SK-N-SH (cell line): ENCODE data around the gene ATP6V0C. TPM values are rescaled to one million over a fixed set of nuclear protein-coding genes. Genes with fewer than 3 reads are reported as not detected.
A peak's percentile ranks its signal among the peaks of the same experiment; 100 is the strongest.
"Not testable (repeated sequence)": the region's sequence is repeated elsewhere in the genome, so short reads cannot be mapped to it uniquely, and the experiment has no call there.

Experiments
- CTCF ChIA-PET: fragments of 300-600, 350-600 bp; formaldehyde crosslinking; extraction: SDS; loops from one replicate; lab custom pipeline; 2021; lab: Yijun Ruan, JAX
- POLR2A ChIA-PET: fragments of 350-600 bp; sonication (Branson Sonifier 250); formaldehyde crosslinking; extraction: SDS; loops from one replicate; lab custom pipeline; 2020; ENCODE audit warnings: antibody characterized with exemption, inconsistent platforms; lab: Yijun Ruan, JAX
- DNase-seq: peaks from one replicate; pipeline ENCODE4 v3.0.0; 2012
- H2AFZ ChIP-seq: fragments of 200-600 bp; sonication (generic); 2 replicates; pipeline ENCODE4 v1.8.1; 2016; ENCODE audit warnings: antibody characterized with exemption, mild to moderate bottlenecking, low read depth
- H3F3A ChIP-seq: fragments of 200-600 bp; sonication (generic); replicated peaks from 2 replicates; pipeline ENCODE3; 2016; ENCODE audit warnings: antibody characterized with exemption, mild to moderate bottlenecking; ENCODE audit not compliant: insufficient read depth
- H3K27ac ChIP-seq, 2 experiments: fragments of 200-500 bp in 1 of 2; fragments of 200-600 bp in 1 of 2; sonication (Bioruptor generic) in 1 of 2; sonication (generic), shearing (Covaris generic) in 1 of 2; 2 replicates each; pipeline versions ENCODE4 v1.5.1 to v1.6.1; 2014 to 2016; ENCODE audit warnings: low read depth in 2 of 2, inconsistent platforms in 1 of 2, low read length in 1 of 2, mild to moderate bottlenecking in 1 of 2, mixed read lengths in 1 of 2
- H3K27me3 ChIP-seq: fragments of 200-600 bp; sonication (generic), shearing (Covaris generic); 2 replicates; pipeline ENCODE4 v1.6.1; 2016; ENCODE audit warnings: mixed run types; ENCODE audit not compliant: insufficient read depth
- H3K36me3 ChIP-seq, 2 experiments: fragments of 200-500 bp in 1 of 2; fragments of 200-600 bp in 1 of 2; sonication (Bioruptor generic) in 1 of 2; sonication (generic) in 1 of 2; replicated peaks in 1 of 2; 2 replicates each; pipeline versions ENCODE3 to v1.5.1; 2014 to 2016; ENCODE audit warnings: low read length in 1 of 2, mild to moderate bottlenecking in 1 of 2; ENCODE audit not compliant: insufficient read depth in 2 of 2, control insufficient read depth in 1 of 2
- H3K4me1 ChIP-seq, 2 experiments: fragments of 200-500 bp in 1 of 2; fragments of 200-600 bp in 1 of 2; sonication (Bioruptor generic) in 1 of 2; sonication (generic), shearing (Covaris generic) in 1 of 2; 2 replicates each; pipeline versions ENCODE4 v1.5.1 to v1.6.1; 2014 to 2016; ENCODE audit warnings: low read depth in 1 of 2, low read length in 1 of 2, mixed run types in 1 of 2; ENCODE audit not compliant: insufficient read depth in 2 of 2, control insufficient read depth in 1 of 2
- H3K4me2 ChIP-seq: fragments of 200-600 bp; sonication (generic), shearing (Covaris generic); 2 replicates; pipeline ENCODE4 v1.6.1; 2017; ENCODE audit warnings: mixed run types
- H3K4me3 ChIP-seq, 2 experiments: fragments of 200-500 bp in 1 of 2; fragments of 200-600 bp in 1 of 2; sonication (Bioruptor generic) in 1 of 2; sonication (generic), shearing (Covaris generic) in 1 of 2; 2 replicates each; pipeline versions ENCODE4 v1.5.1 to v1.8.1; 2014 to 2016; ENCODE audit warnings: low read depth in 2 of 2, inconsistent platforms in 1 of 2, low read length in 1 of 2, mild to moderate bottlenecking in 1 of 2, mixed read lengths in 1 of 2, moderate library complexity in 1 of 2
- H3K79me2 ChIP-seq: fragments of 200-600 bp; sonication (generic); 2 replicates; pipeline ENCODE4 v1.8.1; 2017; ENCODE audit warnings: mild to moderate bottlenecking; ENCODE audit not compliant: insufficient read depth
- H3K9ac ChIP-seq: fragments of 200-600 bp; sonication (generic); 2 replicates; pipeline ENCODE4 v1.6.1; 2017; ENCODE audit warnings: mixed run types
- H3K9me2 ChIP-seq: fragments of 200-600 bp; sonication (generic); 2 replicates; pipeline ENCODE4 v1.6.1; 2017; ENCODE audit warnings: mixed run types
- H3K9me3 ChIP-seq: fragments of 200-600 bp; sonication (generic); 2 replicates; pipeline ENCODE4 v1.6.1; 2017; ENCODE audit warnings: mixed run types, mild to moderate bottlenecking, moderate library complexity
- H4K20me1 ChIP-seq: fragments of 200-600 bp; sonication (generic); 2 replicates; pipeline ENCODE4 v1.6.1; 2017; ENCODE audit warnings: mild to moderate bottlenecking, mixed run types; ENCODE audit not compliant: insufficient read depth
- CHD2 ChIP-seq: fragments of 150-350 bp; IDR thresholded peaks from 2 replicates; pipeline ENCODE4 v1.6.1; 2018; ENCODE audit warnings: low read length; ENCODE audit not compliant: partially characterized antibody
- ELF1 ChIP-seq: IDR thresholded peaks from 2 replicates; pipeline ENCODE4 v1.4.0; 2012
- EZH2phosphoT487 ChIP-seq: fragments of 200-600 bp; sonication (generic); IDR thresholded peaks from 2 replicates; pipeline ENCODE4 v1.6.1; 2017; ENCODE audit warnings: low read depth, mixed run types, mild to moderate bottlenecking, antibody characterized with exemption, moderate library complexity, borderline replicate concordance
- FOSL2 ChIP-seq: IDR thresholded peaks from 2 replicates; pipeline ENCODE4 v1.4.0; 2012; ENCODE audit warnings: low read depth, mild to moderate bottlenecking, moderate library complexity, borderline replicate concordance
- GABPA ChIP-seq: IDR thresholded peaks from 2 replicates; pipeline ENCODE4 v1.4.0; 2012; ENCODE audit warnings: low read depth, mild to moderate bottlenecking
- GATA2 ChIP-seq: sonication (generic); formaldehyde crosslinking; IDR thresholded peaks from 2 replicates; pipeline ENCODE4 v1.5.0; 2020; ENCODE audit warnings: mild to moderate bottlenecking, missing genetic modification reagents
- JUND ChIP-seq: IDR thresholded peaks from 2 replicates; pipeline ENCODE4 v1.4.0; 2012
- MXI1 ChIP-seq: IDR thresholded peaks from 2 replicates; pipeline ENCODE4 v1.6.1; 2012; ENCODE audit warnings: mild to moderate bottlenecking, low read depth, low read length, improper control_type of control experiment
- NFIC ChIP-seq: IDR thresholded peaks from 2 replicates; pipeline ENCODE4 v1.4.0; 2012; ENCODE audit warnings: borderline replicate concordance
- POLR2AphosphoS5 ChIP-seq: IDR thresholded peaks from 2 replicates; pipeline ENCODE4 v1.6.1; 2012; ENCODE audit warnings: low read depth, low read length
- RAD21 ChIP-seq: IDR thresholded peaks from 2 replicates; pipeline ENCODE4 v1.6.1; 2012; ENCODE audit warnings: mild to moderate bottlenecking, low read length
- RCOR1 ChIP-seq: fragments of 150-350 bp; IDR thresholded peaks from 2 replicates; pipeline ENCODE4 v1.6.1; 2017; ENCODE audit warnings: antibody characterized with exemption, low read length
- RFX5 ChIP-seq: IDR thresholded peaks from 2 replicates; pipeline ENCODE4 v1.6.1; 2012; ENCODE audit warnings: mild to moderate bottlenecking, improper control_type of control experiment, low read length
- SMC3 ChIP-seq: IDR thresholded peaks from 2 replicates; pipeline ENCODE4 v1.6.1; 2012; ENCODE audit warnings: low read depth, low read length, improper control_type of control experiment
- TAF1 ChIP-seq: IDR thresholded peaks from 2 replicates; pipeline ENCODE4 v1.6.1; 2012; ENCODE audit warnings: low read depth, mild to moderate bottlenecking, low read length, moderate library complexity, borderline replicate concordance
- TCF12 ChIP-seq: IDR thresholded peaks from 2 replicates; pipeline ENCODE4 v1.4.0; 2012
- YY1 ChIP-seq: IDR thresholded peaks from 2 replicates; pipeline ENCODE4 v1.4.0; 2012; ENCODE audit warnings: low read depth, mild to moderate bottlenecking
- WGBS: methylation state at CpG from one replicate; pipeline ENCODE4 v1.1.6; 2017; ENCODE audit warnings: low lambda C conversion rate; 5-methylcytosine and 5-hydroxymethylcytosine counted together
- polyA plus RNA-seq, 3 experiments: library from polyadenylated mRNA; depleted of rRNA; stranded (reverse); fragments of >200 nt; gene quantifications; 2 replicates each; pipeline ENCODE4 v1.2.3, GENCODE V29; 2012
- TF ChIP-seq, protein P1 (sequence below): IDR thresholded peaks from 2 replicates; pipeline ENCODE4 v1.6.1; 2012; ENCODE audit warnings: mild to moderate bottlenecking, low read depth, low read length, moderate library complexity
- TF ChIP-seq, protein P2 (sequence below): IDR thresholded peaks from 2 replicates; pipeline ENCODE4; 2012
- TF ChIP-seq, protein P3 (sequence below): fragments of 150-350 bp; IDR thresholded peaks from 2 replicates; pipeline ENCODE4 v1.6.1; 2017; ENCODE audit warnings: antibody characterized with exemption, low read length, low read depth, borderline replicate concordance

Gene ATP6V0C
- polyA plus RNA-seq, 1 of the 3 experiments (the other 2 are of a cell fraction) = 80.1 TPM

DNA sequence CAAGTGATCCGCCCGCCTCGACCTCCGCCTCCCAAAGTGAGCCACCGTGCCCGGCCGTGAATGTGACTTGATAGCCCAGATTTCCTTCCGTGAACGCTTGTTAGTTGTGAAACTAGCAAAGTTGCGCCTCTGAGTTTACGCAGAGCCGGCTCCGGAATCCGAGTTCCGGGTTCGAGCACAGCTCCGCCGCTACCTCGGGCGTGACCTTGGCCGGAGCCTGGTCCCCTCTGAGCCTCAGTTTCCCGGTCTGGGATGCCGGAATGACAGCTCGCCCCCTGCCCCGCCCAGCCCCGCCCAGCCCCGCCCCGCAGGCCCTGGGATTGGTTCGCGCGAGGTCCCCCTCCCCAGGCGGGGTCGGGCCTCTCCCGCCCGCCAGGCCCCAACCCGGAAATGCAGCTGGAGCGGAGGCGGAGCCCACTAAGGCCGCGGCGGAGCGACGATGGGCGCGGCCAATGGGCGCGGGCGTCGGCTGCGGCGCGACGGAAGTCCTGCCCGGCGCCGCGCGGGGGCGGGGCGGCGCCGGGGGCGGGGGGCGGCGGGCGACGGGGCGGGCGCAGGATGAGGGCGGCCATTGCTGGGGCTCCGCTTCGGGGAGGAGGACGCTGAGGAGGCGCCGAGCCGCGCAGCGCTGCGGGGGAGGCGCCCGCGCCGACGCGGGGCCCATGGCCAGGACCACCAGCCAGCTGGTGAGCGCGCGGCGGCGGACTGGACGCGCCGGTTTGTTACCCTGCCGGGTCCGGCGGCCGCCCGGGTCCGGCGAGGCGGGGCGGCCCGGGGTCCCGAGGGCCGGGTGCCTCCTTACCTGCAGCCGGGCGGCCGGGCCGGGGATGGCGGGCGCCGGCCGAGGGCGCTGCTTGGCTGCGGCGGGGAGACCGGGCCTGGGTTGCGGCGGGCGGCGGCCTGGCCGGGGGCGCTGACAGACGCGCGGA, 24.0 kb downstream of the ATP6V0C start, which contains the start of gene PDPK1:
Gene PDPK1, plus strand, starts transcription at position 571 of the 929 bp plus-strand sequence. Its CDS starts 92 bp downstream, at position 663.
- Histone ChIP-seq H3K36me3 (no peaks in the 10 kb centered on the region), H3K79me2 (peaks cover 41% of the 10 kb centered on the region), H2AFZ (peak within 1 kb of the TSS; percentile 78), H3K9ac (peak within 1 kb of the TSS; percentile 54; the same call in 1 of the 2 replicates), H3K4me3 (peak within 1 kb of the TSS; percentile 71 to 74), H3K4me2 (peak within 1 kb of the TSS; percentile 86), H3K9me2 (no peaks in the 10 kb centered on the region), H3F3A (peaks cover 16% of the 10 kb centered on the region), H4K20me1 (peaks cover 34% of the 10 kb centered on the region), H3K4me1 (peaks cover 0 to 4% of the 10 kb centered on the region in 2 experiments; a peak in 1 of 4 replicates), H3K9me3 (no peaks in the 10 kb centered on the region), H3K27me3 (no peaks in the 10 kb centered on the region), H3K27ac (peak within 1 kb of the TSS; percentile 38 to 62; a peak in 3 of 4 replicates)
- CTCF ChIA-PET = interaction anchor here (0.7 to 1.1 kb wide), 2 partner anchors 37 to 1453 kb away, joined by 3 read pairs; no protein-coding TSS in a partner anchor
- under 1% methylated on average over 40 of the region's 126 CpGs for WGBS
- POLR2A ChIA-PET = interaction anchor here (1.3 kb wide), 1 partner anchor 23 kb away, joined by 3 read pairs; no protein-coding TSS in a partner anchor
- peak; percentile 97 for DNase-seq
- TF ChIP-seq, protein P1, sequence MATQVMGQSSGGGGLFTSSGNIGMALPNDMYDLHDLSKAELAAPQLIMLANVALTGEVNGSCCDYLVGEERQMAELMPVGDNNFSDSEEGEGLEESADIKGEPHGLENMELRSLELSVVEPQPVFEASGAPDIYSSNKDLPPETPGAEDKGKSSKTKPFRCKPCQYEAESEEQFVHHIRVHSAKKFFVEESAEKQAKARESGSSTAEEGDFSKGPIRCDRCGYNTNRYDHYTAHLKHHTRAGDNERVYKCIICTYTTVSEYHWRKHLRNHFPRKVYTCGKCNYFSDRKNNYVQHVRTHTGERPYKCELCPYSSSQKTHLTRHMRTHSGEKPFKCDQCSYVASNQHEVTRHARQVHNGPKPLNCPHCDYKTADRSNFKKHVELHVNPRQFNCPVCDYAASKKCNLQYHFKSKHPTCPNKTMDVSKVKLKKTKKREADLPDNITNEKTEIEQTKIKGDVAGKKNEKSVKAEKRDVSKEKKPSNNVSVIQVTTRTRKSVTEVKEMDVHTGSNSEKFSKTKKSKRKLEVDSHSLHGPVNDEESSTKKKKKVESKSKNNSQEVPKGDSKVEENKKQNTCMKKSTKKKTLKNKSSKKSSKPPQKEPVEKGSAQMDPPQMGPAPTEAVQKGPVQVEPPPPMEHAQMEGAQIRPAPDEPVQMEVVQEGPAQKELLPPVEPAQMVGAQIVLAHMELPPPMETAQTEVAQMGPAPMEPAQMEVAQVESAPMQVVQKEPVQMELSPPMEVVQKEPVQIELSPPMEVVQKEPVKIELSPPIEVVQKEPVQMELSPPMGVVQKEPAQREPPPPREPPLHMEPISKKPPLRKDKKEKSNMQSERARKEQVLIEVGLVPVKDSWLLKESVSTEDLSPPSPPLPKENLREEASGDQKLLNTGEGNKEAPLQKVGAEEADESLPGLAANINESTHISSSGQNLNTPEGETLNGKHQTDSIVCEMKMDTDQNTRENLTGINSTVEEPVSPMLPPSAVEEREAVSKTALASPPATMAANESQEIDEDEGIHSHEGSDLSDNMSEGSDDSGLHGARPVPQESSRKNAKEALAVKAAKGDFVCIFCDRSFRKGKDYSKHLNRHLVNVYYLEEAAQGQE = no peak
- TF ChIP-seq TCF12 = no peak
- TF ChIP-seq YY1 = peak; percentile 71
- no peak for TF ChIP-seq JUND
- no peak for TF ChIP-seq GATA2
- peak; percentile 44 for TF ChIP-seq CHD2
- peak; percentile 35; the same call in 1 of the 2 replicates for TF ChIP-seq TAF1
- no peak for TF ChIP-seq RAD21
- TF ChIP-seq FOSL2 = no peak
- peak; percentile 85 for TF ChIP-seq ELF1
- no peak; the same call in 1 of the 2 replicates for TF ChIP-seq POLR2AphosphoS5
- TF ChIP-seq, protein P2, sequence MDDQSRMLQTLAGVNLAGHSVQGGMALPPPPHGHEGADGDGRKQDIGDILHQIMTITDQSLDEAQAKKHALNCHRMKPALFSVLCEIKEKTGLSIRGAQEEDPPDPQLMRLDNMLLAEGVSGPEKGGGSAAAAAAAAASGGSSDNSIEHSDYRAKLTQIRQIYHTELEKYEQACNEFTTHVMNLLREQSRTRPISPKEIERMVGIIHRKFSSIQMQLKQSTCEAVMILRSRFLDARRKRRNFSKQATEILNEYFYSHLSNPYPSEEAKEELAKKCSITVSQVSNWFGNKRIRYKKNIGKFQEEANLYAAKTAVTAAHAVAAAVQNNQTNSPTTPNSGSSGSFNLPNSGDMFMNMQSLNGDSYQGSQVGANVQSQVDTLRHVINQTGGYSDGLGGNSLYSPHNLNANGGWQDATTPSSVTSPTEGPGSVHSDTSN = peak; percentile 96
- TF ChIP-seq, protein P3, sequence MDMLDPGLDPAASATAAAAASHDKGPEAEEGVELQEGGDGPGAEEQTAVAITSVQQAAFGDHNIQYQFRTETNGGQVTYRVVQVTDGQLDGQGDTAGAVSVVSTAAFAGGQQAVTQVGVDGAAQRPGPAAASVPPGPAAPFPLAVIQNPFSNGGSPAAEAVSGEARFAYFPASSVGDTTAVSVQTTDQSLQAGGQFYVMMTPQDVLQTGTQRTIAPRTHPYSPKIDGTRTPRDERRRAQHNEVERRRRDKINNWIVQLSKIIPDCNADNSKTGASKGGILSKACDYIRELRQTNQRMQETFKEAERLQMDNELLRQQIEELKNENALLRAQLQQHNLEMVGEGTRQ = no peak
- no peak for TF ChIP-seq EZH2phosphoT487
- no peak for TF ChIP-seq RFX5
- TF ChIP-seq RCOR1 = no peak
- TF ChIP-seq GABPA = peak; percentile 81
- TF ChIP-seq SMC3 = no peak
- TF ChIP-seq MXI1 = peak; percentile 49; the same call in 1 of the 2 replicates
- TF ChIP-seq NFIC = no peak

DNA sequence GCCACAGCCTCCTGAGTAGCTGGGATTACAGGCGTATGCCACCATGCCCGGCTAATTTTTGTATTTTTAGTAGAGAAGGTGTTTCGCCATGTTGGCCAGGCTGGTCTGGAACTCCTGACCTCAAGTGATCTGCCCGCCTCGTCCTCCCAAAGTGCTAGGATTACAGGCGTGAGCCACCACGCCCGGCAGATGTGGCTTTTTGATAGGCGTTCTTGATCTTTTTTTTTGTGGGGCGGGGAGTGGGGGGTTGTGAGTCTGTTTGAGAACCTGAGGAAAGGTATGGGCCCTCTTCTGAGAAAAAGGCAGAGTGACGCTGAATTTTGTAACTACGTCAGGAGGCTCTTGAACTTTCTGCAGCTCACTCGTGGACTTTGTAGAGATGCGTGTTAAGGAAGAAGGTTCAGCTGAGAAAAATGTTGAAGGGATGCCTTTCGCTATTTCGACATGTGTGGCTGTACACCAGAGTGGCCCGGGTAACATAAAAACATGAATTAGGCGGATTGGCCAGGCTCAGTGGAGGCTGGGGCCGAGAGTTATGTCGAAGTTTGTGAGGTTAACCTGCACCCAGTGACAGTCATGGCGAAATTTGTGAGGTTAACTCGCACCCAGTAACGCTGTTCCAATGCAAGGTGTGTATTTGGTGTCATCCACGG, 25.6 kb downstream of the ATP6V0C start:
- CTCF ChIA-PET = interaction anchor here (0.9 kb wide), 1 partner anchor 109 kb away, joined by 4 read pairs; no protein-coding TSS in a partner anchor
- Histone ChIP-seq H3K4me2 (peak overlapping the region; percentile 78), H3K4me3 (peak overlapping the region in 1 of 2 experiments; percentile 58; a peak in 2 of 4 replicates), H3F3A (peaks cover 11% of the 10 kb centered on the region), H4K20me1 (peaks cover 40% of the 10 kb centered on the region), H3K79me2 (peaks cover 50% of the 10 kb centered on the region)
- H3K36me3 ChIP-seq, H3K9me2 ChIP-seq, H3K9ac ChIP-seq, H3K27ac ChIP-seq, H3K4me1 ChIP-seq, POLR2A ChIA-PET, DNase-seq, H3K27me3 ChIP-seq, H2AFZ ChIP-seq, H3K9me3 ChIP-seq: not testable (repeated sequence)
- 87% methylated on average over 24 of the region's 24 CpGs for WGBS
